HG02943 (cell line): ENCODE measurements around the gene MRTFA.
"Not testable (repeated sequence)": the region's sequence is repeated elsewhere in the genome, so short reads cannot be mapped to it uniquely, and the experiment has no call there.

Source experiments
- ATAC-seq: cut with Tn5 transposase; IDR thresholded peaks from one replicate; pipeline ENCODE4 v1.9.1; 2021; ENCODE audit warnings: mild to moderate bottlenecking, low read depth, moderate library complexity; ENCODE audit not compliant: unreplicated experiment

Gene MRTFA

DNA sequence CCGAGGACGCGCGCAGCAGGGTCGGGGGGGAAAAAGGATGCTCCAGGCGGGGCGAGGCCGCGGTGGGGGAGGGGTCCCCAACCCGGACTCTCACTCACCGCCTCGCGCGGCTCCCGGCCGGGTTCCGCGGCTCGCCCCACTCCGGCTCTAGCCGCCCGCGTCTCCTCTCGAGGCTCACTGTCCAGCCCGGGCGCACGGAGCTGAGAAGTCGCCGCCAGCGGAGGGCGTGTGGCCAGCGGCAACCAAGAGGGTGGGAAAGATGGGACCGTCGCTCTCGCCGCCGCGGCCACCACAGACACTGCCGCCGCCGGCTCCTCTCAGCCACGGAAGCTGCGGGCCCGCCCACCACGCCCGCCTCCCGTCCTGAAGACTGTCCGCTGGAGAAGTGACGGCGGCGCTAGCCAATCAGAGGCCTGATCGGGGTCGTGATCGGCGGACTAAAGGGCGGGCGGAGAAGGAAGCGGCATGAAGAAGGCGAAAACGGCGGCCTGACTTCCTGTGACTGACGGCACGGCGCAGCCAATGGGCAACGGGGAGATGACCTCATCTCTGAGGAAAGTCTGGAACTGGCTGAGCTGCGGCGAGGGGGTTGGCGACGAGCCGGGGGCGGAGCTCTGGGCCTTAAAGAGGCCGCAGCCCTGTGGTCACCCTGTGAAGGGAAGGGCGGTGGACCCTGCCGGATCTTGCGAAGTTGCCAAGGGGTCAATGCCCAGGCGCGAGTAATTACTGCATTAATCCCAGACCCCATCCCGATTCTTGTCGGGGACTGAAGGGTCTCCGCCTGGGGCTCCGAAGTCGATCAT, at the start of gene MRTFA:
TSS of gene MRTFA (minus strand) at position 340 of the 803 bp plus-strand sequence.
- peak; percentile 95 for ATAC-seq

DNA sequence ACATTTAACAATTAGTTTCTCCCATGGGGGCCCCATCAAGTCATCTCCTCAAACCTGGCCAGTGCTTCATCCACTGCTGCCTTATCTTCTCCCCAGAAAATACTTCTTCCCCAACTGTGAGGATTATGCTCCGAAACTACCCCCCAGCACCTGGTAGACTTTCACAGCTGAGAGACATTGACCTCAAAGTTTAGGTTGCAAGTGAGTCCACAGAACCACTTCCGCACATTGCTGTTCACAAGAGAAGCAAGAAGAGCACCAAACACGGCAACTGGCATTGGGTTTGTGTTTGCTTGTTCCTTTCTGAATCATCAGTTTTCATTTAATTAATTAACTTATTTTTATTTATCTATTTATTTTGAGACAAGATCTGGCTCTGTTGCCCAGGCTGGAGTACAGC, 48.9 kb upstream of the MRTFA start:
- no peak for ATAC-seq

DNA sequence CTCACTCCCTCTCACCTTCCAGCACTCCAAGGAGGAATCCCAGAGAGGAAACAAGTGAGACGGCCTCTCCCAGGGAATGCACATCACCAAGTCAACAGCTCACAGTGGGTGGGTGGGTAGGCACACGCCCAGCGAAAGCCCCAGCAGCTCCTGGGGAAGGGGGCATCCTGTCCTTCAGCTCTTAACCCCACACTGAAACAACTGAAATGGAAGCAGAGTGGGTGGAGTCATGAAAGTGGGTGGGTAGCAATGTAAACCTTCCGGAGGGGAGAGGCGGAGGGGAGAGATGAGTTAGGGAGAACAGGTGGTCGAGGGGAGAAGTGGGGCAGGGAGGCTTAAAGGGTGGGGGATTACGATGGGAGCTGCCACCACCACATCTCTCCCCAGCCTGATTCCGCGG, 48.2 kb upstream of the MRTFA start:
- no peak for ATAC-seq

GRCh38 chr22:40681451-40681850, 44.9 kb upstream of the MRTFA start:
- no peak for ATAC-seq

DNA sequence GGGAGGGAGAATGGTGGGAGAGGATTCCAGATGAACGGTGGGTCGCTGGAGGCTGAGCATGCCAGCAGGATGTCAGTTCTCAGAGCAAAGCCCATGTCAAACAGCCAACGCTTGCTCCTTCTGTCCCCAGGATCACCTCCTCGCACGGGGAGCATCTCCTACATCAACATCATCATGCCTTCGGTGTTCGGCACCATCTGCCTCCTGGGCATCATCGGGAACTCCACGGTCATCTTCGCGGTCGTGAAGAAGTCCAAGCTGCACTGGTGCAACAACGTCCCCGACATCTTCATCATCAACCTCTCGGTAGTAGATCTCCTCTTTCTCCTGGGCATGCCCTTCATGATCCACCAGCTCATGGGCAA, 44.3 kb upstream of the MRTFA start:
- ATAC-seq, result no peak

- no peak for ATAC-seq
Measured at GRCh38 chr22:40679964-40680818, 43.7 kb upstream of the MRTFA start.

GRCh38 chr22:40679249-40679963, 42.9 kb upstream of the MRTFA start, which contains the start of gene MCHR1:
Gene MCHR1, plus strand, starts transcription at chr22:40679484. Its CDS starts 169 bp downstream, at chr22:40679653.
- no peak for ATAC-seq

DNA sequence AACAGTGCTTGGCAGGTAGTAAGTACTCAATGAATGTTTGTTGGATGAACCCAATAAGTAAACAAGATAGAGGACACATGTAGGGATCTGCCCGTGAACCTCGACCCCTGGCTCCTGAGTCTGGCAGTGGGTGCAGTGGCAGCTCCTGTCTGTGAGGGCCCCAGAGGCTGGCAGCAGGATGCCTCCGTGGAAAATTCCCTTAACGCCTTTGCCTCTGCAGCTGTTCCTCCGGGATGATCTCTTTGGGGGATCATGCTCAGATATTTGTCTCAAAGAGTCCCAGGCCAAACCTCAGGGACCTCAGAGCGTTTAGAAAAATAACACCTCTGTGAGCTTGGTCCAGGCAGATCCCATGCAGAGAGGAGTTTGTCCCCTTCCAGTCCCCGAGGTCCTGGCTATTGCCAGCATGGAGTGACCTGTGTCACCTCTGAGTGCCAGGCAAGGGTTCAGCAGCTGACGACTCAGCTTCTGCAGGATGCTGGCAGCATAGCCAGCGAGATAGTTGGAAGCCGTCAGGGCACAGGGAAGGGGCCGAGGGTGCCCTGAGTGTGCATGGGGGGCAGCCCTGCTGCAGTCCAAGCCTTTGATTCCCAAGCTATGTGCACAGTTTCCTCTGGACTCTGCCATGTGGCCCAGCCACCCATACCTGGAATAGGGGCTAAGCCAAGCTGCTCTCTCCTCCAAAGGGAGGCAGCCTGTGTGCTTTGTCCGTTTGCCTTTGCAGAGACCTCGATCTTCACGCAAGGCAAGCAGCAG, 42.2 kb upstream of the MRTFA start:
- no peak for ATAC-seq

- ATAC-seq, result no peak
Measured at GRCh38 chr22:40676644-40677043, 40.1 kb upstream of the MRTFA start.

DNA sequence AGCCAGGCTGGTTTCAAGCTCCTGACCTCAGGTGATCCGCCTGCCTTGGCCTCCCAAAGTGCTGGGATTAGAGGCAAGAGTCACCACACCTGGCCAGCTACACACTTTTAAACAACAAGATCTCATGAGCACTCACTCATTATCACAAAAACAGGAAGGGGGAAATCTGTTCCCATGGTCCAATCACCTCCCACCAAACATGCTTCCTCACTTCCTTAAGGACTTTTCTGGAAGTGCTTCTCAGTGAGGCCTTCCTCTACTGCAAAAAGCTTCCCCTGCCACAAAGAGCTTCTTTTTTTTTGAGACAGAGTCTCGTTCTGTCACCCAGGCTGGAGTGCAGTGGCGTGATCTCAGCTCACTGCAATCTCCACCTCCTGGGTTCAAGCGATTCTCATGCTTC, 39.6 kb upstream of the MRTFA start:
- not testable (repeated sequence) for ATAC-seq

DNA sequence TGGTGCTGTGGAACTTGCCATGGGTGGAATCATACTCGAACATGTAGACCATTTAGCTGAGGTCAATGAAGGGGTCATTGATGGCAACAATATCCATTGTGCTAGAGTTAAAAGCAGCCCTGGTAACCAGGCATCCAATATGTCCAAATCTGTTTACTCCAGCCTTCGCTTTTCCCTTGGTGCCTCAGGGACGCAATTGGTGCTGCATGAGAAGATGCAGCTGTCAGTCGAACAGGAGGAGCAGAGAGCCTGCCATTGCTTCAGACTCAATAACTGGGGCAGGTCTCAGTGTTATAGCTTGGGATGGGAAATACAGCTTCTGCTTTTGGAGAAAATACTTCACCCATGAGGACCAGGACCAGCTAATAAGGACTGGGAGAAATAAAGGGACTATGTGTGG, 37.8 kb upstream of the MRTFA start:
- ATAC-seq, result no peak

DNA sequence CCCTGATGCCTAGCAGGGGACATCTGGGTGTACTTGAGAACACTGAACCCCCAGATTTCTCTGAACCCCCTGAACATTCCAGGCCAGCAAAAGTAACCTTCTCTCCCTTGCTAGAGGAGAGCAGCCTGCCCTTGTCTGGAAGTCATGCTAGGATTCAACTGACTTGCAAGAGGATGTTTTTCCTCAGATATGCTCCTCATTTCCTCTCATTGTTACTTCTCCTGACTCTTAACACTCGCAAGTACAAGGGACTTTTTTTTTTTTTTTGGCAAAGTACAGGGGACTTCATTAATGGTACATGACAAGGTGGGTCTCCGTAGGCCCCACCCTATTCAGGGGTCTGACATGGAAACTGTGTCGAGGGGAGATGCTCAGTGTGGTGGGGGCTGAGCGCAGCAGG, 36.5 kb upstream of the MRTFA start:
- no peak for ATAC-seq

GRCh38 chr22:40671796-40672360, 35.4 kb upstream of the MRTFA start:
- ATAC-seq, result no peak

GRCh38 chr22:40671369-40671768, 34.9 kb upstream of the MRTFA start:
- ATAC-seq, result no peak

DNA sequence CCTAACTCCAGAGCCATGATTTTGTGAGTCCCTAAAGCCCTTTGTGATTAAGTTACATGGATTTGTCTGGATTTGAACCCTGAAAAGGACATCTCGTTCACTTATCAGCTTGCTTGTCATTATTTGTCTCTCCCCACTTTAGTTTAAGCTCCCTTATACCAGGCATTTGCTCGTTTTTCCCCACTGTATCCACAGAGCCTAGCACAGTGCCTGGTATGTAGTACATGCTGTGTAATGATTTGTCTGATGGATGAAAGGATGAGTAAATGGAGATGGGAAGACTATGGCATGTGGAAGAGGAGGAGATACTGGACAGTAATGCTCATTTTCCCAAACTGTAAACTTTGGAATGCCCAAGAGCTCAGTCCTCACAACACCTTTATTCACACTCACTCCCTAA, 33.5 kb upstream of the MRTFA start:
- no peak for ATAC-seq

DNA sequence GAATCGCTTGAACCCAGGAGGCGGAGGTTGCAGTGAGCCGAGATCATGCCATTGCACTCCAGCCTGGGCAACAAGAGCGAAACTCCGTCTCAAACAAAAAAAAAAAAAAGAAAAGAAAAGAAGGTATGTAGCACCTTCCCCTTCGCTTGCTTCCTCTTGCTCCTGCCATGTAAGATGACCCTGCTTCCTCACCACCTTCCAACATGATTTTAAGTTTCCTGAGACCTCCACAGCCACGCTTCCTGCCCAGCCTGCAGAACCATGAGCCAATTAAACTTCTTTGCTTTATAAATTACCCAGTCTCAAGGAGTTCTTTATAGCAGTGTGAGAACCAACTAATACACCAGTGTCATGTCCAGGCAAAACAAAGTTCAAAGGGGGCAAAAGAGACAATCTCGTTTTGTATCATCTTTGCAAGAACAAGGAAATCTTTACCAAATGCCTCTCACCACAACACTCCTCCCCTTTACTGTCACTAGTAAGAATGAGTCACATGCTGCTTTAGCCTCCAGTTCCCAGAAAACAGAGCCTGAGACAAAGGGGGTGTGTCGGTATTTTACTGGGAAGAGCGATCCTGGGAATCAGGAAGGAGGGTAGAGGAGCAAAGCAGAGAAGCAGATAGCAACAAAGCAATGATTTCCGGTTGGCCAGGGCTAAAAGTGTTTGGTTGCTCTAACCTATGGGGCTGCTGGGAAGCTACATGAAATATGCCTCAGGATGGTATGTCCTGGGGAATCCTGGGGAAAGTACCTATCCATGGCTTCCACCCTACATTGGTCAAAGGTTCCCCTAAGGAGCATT, 32.3 kb upstream of the MRTFA start:
- no peak for ATAC-seq

GRCh38 chr22:40666151-40666848, 29.8 kb upstream of the MRTFA start:
- no peak for ATAC-seq

- no peak for ATAC-seq
Measured at GRCh38 chr22:40665312-40665711, 28.8 kb upstream of the MRTFA start.

- ATAC-seq, result no peak
Measured at GRCh38 chr22:40661671-40662070, 25.2 kb upstream of the MRTFA start.
